NCI-H82 (cell line): ENCODE results near the gene SEZ6.

Experiments
- DNase-seq: peaks from one replicate; lab custom pipeline; 2025; lab: John Stamatoyannopoulos, UW

SEZ6 gene

DNA sequence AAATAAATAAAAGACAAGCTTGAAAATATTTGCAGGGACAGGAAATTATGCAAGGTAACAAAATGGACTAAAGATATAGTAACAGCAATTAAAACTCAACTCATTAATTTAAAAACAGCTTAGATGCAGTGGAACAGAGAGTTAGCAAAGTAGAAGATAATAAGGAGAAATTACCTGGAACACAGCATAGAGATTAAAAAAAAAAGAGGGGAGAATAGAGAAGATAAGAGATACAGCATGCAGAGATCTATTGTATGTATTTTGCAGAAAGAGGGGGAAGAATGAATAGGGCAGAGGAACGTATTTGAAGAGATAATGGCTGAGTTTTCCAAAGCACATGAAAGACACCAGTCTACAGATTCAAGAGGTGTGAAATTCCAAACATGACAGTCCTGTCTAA is 28.7 kb upstream of the SEZ6 start:
- no peak for DNase-seq

DNA sequence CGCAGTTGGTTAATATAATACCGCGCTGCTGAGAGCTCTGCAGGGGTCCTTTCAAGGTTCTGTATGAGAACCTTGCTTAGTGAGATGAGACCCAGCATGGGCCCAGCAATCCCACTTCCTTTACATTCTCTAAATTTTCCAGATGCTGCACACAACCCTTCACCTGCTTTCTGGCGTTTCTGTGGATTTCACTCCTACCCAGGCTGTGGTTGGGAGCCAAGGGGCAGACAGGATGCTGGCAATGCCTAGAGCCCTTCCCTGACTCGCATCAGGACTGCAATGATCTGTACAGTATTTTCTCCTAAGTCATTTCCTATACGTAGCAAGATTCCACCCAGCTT is 27.0 kb upstream of the SEZ6 start:
- DNase-seq: no peak

DNA sequence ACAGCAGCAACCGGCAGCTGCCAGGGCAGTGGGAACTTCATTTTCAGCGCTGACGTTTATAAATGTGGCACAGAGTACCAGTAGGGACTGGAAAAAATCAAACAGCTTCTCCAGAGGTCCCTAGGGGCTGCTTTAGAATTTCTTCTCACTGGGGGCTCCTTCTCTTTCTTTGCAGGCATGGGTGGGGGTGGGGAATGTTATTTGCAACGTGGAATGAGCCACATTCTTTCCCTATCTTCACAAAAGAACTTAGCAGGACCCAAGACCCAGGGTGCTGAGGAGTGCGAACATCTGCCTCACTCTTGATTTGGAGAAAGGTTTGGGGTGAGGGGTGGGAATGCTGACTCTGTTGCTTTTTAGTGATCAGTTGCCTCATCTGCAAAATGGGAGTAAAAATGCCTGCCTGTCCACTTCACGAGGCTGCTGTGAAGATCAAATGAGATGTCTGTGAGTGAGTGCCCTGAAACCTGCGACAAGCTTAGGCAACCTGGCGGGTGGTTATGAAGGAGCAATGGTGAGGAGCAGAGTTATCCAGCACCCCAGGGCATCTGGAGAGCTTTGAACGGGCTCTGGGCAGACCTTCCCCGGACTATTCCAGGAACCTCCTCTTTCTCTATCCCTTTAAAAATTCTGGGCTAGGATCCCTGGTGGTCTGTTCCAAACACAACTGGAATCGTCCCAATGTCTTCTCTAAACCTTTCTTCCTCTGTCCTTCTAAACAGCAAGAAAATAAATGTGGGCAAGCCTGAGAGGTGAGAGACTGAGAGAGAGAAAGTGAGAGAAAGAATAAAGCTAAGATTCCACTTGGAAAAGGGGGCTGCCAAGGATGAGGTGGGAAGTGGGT is 26.4 kb upstream of the SEZ6 start:
- DNase-seq: no peak

DNA sequence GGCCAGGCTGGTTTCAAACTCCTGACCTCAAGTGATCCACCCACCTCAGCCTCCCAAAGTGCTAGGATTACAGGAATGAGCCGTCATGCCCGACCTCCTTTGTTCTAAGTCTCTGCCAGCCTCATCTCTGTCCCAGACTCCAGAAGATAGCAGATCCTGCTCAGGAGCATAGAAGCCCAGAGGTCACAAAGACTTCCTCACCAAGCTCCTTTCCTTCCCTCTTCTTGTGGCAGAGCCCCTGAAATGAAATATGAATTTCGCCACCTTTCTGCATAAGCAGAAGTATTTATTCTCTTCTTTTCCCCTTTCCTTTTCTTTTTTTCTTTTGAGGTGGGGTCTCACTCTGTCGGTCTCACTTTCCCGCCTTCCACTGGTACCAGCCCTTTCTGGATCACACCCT is 25.7 kb upstream of the SEZ6 start:
- no peak for DNase-seq

DNA sequence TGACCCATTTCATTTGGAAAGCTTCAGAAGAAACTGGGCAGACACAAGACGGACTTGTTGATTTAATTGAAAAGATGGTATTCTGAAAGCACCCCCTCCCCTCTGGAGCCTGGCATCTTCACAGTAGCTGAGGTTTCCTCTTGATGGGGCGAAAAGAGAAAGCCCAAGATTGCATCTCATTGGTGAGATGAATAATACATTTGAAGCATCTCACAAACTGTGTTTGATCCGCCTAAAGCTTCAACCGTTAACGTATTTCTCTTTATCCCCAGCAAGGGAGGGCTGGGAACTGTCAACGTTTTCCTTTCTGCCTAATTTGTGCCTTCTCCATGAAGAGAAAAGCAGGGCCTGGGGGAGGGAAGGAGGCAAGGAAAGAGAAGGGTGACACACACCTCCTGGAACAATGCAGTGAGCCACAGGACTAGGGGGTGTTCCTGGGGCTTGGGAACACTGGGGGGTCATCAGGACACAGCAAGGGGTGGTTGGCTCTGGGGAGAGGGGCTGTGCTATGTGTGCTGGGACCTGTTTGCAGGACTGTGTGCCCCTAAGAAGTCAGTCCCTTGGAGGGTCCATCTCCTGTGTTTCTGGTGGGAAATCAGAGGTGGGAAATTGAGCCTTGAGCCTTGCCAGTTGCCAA is 18.6 kb upstream of the SEZ6 start:
- no peak for DNase-seq

DNA sequence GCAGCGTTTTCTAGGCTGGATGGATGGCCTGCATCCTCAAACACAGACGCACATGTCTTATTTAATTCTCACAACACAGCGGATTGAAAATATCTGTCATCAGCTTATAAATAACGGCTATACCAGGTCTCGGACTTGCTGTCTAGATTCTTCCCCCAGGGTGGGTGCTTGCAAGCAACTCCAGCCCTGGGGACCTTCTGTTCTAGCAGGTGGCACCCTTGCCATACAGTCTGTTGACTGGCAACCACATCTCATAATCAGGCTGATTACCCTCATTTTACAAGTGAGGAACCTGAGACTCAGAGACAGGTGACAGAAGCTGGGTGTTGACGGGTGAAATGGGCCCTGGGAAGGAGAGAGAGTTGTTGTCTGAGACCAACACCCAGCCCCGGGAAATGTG is 16.2 kb upstream of the SEZ6 start:
- no peak for DNase-seq

DNA sequence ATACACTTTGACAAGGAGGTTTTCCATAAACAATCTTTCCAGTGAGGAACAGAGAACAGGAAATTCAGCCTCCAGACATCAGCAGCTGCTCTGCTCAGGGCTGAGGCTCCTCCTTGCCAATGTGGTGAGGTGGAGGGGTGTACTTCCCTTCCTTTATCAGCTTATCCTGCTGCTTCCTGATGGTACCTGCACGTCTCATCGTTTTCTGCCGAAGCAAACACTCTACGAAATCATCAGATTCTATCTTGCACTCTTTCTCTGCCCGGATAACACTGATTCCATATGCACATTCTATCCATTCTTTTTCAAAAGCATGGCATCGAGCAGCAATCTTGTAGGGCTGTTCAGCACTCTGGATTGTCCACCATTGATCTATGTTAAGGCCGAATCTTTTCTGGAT is 15.4 kb upstream of the SEZ6 start:
- no peak for DNase-seq

DNA sequence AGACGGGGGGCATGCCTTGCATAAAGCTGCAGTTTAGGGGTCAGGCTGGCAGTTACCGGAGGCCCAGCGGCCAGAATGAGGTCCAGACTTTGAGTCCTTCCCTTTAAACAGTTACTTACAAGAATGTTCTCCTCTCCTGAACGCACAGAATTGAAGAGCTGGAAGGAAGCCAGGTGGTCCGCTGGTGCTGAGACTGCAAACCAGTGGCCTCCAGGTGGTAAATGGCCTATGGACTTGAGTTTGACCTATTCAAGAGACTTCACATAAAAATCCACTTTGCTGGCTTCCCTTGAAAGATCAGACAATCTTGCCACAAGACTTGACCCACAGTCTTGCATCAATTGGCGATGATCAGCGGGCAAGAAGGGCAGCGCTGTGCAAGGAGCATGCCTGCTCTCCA is 14.7 kb upstream of the SEZ6 start:
- DNase-seq: no peak

DNA sequence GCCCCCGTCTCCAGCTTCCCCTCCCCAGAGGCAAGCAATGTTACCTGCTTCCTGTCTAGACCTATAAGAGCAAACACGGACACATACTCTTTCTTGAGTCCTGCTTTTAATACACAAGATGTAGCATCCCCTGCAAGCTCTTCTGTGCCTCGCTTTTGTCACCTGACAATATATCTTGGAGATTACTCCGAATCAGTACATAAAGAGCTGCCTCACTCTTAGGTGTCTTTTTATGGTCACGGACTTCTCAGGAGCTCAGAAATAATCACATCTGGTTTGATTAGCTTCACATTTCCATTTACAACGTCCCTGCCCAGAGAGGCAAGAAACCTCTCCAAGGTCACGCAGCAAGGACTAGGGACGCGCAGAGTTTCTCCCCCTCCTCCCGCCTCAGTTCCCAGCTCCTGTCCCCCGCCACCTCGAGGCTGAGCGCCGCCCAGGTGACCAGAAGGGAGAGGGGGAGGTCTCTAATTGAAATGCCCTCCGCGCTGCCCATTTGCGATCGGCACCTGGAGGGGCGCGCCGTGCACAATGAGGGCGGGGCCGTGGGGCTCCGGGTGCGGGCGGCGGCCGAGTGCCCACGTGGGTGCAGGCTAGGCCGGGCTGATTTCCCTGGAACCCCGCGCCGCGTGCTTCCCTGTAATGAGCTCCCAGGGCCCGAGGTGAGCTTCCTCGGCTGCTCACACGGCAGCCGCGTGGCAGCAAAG is 13.8 kb upstream of the SEZ6 start:
- DNase-seq: peak; percentile 30

DNA sequence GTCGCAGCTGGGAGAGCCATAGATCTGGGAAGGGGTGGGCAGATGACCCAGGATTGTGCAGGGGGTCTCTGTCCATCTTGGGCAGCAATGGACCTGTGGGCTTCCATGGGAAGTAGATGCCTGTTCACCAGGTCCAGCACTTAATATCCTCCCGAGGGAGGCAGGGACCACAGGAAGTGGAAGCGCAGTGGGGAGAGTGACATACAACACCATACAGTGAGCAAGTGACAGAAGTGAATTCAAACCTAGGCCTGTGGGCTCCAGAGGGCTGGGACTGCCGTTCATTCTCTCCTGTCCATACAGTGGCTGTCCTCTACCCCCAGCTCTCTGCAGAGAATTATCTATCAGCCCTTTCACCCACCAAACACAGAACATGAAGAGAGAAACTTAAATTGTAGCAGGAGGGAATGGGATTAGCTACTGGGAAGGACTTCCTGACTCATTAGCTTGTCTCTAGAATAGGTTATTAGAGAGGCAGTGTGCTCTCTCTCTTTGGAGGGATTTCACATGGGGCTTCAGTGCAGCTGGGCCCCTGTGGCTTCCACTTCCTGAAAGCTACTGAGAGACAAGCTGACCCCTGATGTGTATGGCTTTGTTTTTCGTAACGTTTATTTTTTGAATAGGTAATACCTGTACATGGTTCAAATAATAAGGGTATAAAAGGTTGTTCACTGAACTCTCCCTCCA is 13.1 kb upstream of the SEZ6 start:
- peak; percentile 39 for DNase-seq

DNA sequence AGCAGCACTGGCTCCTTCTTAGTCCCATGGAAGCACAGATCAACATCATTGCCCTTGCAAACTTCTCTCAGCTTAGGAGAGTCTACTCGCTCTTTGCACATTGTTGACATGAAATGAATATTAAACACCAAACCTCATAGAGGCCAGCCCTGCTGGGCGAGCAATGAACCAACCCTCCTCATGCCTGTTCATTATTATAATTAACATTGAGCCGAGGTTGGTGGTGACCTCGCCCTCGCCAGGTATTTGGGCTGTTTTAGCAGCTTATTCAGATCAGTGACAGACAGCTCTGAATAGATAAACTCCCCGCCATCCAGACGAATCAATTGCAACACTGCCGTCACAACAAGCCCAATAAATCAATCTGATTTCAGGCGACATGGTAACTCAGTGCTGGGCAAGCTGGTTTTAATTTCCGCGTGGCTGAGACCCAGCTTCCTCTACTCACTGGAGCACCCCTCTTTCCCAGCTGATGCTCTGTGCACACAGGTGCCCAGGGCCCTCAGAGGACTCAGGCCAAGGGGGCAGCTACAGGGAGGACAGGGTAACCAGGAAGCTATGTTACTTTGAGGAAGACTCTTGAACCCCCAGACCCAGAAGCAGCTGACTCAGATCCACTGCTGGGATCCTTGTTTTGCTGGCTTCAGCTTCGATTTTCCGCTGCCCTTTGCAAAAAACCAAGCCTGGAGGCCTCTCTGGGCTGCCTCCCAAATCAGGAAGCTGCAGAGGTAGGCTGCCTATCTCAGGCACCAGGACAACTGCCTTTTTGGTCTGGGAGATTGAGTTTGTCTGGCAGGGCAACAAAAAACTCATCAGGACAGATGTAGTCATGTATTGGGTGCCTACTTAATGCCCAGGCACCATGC is 10.7 kb upstream of the SEZ6 start:
- peak; percentile 68 for DNase-seq

DNA sequence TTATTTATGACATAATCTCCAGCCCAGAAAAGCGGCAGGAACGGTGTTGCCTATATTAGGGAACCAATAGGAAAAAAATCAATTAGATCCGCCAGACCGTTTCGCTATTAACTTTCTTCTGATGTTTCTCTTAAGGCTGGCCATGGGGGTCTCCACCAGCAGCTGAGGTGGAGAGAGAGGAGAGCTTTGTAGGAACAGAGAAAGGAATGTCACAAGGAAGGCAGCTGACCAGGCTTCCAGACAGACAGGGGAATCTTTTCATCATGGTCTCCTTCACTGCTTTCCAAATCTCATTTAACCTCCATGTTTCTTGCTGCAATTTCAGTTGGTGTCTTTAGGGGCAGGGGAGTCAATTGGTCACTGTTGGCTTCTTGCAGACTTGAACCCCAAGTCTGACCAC is 8.9 kb upstream of the SEZ6 start:
- DNase-seq: peak; percentile 69

DNA sequence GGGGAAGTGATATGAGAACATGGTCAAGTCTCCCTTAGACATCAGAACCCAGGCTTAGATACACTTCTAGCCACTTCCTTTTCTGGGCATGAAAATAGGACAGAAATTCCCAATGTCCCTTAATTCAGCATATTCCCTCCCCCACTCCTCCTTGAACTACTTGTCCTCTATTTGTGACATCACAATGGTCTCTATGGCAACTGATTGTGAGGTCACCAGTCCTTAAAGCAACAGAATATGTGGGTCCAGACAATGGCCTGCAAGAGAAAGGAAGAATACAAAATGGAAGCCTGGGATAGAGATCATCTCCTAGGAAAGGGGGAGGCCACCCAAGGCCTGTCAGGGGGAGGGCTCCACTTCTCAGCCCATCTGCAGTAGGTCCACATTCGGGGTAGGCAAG is 6.7 kb upstream of the SEZ6 start:
- no peak for DNase-seq

DNA sequence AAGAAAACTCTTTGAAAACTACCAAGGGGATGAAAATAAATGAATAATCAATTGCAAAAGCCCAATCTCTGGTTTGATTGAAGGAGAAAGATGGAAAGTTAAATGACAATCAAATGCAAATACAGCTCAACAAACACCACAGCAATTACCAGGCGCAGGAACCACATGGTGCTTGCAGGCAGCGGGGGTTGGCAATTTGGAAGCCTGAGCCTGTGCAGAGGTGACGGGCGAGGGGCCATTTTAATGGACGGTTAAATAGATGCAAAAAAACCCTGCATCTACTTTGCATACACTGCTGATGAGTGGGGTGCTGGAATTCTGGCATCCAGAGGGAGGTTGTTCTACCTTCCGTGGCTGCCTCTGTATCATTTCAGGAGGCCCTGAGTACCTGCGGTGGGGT is 4.8 kb upstream of the SEZ6 start:
- DNase-seq: no peak

DNA sequence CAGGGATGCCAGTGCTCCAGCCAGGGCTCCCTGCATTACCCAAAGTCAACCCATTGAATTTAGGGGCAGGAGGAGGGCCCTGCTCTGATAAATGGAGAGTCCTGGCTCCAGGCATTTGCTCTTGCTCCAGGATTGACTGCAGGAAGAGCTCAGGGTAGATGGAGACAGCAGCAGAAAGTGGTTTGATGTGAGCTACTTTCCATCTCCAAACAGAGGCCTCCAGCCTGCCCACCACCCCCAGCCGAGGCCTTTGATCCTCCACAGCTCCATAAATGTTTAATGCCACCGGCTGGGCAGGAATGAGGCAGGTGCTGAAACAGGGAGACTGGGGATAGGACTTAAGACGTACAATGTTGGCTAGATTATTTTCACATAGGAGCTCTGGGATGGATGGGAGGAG is 4.3 kb upstream of the SEZ6 start:
- DNase-seq: no peak

DNA sequence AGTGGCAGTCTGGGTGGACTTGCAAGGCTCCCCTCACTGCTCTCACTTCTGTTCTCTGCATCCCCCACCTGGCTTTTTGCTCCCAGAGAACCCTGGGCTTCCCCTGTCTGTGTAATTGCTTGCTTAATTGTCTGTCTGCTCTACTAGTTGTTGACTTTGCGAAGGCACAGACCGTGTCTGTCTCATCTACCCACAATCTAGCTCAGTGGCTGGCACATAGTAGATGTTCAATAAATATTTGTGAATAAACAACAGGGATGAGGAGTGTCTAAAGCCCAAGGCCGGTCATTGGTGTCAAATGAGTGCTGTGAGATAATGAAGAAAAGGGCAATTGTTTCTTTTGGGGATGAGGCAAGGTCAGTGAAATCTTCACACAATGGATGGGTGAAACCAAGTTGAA is 2.8 kb upstream of the SEZ6 start:
- no peak for DNase-seq

DNA sequence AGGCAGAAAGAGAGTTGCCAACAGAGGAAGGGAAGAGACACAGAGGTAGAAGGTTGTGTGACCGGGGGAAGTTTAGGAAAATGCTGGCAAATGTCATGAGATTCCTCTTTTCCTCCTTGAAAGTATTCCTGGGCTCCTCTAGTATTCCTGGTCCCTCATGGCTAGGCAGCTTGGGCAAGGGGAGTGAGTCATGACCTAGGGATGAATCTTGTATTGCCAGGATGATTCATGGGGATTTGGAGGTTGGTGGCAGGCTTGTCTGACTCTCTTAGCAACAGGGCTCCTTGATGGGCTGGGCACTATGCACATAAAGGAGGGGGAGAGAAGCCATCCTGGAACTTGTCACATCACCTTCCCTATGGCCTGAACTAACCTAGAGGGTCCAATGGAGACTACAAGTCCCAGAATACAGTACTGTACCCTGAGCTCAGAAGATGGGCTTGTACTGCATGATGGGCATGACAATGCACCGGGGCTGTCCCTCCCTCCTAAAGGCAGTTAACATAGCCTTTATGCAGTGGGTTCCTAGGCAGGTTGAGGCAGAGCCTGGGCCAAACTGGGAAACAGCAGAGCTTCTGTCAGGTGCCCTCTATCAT is 2.1 kb upstream of the SEZ6 start:
- peak; percentile 49 for DNase-seq

DNA sequence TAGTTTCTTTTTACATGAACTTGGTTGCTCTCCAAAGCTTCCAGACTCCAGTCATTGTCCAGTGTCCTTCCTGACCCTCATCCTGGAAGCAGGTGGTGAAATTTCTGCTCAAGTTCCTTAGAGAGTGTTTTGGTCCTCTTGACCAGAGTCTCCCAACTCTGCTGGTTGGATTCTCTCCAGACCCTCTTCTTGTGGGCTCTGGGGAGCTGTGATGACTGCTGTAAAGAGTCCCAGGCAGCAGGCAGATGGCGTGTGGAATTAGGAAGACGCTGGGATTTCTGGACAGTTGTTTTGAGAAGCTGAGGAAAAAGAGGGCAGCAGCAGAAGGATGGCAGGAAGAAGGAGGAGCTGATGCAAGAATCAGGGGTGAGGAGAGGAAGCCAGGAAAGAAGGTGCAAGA is 1.6 kb upstream of the SEZ6 start:
- DNase-seq: peak; percentile 80

DNA sequence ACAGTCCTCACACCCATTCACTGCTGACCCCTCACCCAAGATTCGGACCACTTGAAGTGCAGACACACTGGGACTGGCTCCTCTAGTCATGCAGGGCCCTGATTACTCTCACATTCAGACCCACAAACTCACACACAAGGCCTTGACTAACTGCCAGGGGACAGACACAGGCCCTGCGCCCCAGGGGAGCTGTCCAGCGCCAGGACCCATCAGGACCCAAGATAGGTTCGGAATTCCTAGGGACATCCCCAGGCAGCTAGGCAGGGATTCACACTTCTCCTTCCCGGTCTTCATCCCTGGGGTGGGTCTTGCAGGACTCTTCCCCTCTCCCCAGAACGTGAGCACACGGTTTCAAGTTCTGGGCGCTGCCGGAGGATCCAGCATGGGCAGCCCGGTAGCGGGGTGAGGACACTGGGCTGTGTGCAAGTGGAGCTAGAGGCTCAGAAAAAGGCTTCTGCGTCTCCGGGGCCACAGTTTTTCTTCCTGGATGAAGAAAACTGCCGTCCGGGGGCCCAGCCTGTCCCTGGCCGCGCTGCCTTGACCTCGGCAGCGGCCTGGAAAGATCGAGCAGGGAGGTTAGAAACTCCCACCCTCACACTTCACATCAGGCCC is 1.6 kb downstream of the SEZ6 start:
- no peak for DNase-seq

DNA sequence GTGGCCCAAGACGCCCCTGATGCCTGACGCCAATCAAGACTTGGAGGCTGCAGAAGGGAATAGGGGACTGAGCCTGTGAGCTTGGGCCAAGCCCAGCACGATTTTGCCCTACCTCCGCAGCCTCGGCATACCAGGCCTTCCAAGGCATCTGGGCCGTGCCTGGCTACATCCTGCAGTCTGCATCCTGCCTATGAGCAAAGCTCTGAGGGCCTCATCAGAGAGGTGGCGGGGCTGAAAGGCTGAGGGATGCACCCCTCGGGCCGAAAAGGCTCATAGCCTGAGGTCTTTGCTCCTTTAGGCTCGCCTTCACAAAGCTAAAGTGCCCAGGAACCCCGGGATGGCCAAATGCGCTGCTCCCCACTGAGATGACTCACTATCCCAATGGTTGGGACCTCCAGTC is 2.5 kb downstream of the SEZ6 start:
- no peak for DNase-seq

DNA sequence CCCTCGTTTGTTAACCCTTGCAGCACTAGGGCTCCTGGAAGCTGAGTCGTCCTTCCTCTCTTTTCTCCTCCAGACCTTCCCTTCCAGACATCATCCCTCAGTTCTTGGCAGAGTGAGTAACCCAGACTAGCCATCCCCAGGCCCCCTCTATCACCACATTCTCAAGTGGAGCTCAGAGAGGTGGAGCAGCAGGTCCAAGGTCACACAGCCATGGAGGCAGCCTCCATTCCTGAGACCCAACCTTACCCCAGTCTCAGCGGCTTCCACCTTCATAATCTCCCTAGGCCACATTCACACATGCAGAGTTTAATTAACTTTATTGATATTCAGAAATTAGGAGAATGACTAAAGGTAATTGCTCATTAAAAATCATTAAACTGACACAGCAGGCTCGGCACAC is 3.0 kb downstream of the SEZ6 start:
- no peak for DNase-seq
